Choroid plexus epithelial cell (primary cell): Measurements from ENCODE around the gene OPHN1.
A peak's percentile ranks its signal among the peaks of the same experiment; 100 is the strongest.
"Not testable (repeated sequence)": the region's sequence is repeated elsewhere in the genome, so short reads cannot be mapped to it uniquely, and the experiment has no call there.

Experiments used
- DNase-seq: peaks from one replicate; pipeline ENCODE4 v3.0.0-alpha.2; 2010; ENCODE audit warnings: low read depth
- H3K4me3 ChIP-seq: 2 replicates; pipeline ENCODE4 v1.5.1; 2011; ENCODE audit warnings: low read depth, mild to moderate bottlenecking, control low read depth, low read length, moderate library complexity
- TF ChIP-seq, protein P1 (sequence below): conservative IDR thresholded peaks from 2 replicates; pipeline ENCODE4 v1.5.1; 2011; ENCODE audit warnings: low read depth, mild to moderate bottlenecking, control low read depth, inconsistent platforms, low read length, moderate library complexity

Gene OPHN1

DNA sequence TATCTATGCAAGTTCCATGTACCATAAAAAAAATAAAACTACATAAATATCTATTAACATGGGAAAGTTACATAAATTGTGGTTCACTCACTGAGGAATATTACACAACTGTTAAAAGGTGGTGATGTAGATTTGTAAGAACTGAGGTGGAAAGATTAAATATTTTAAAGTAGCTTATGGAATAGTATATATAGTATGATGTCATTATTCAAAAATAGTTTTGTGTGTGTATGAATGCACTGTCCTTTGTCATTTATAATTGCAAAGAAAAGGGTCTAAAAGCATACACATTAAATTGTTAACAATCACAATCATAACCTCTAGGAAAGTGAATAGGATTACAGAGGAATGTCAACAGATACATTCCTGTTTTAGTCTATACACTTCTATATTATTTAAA lies 355.9 kb downstream of the OPHN1 start:
- no peak overlapping the region for H3K4me3 ChIP-seq
- TF ChIP-seq, protein P1, sequence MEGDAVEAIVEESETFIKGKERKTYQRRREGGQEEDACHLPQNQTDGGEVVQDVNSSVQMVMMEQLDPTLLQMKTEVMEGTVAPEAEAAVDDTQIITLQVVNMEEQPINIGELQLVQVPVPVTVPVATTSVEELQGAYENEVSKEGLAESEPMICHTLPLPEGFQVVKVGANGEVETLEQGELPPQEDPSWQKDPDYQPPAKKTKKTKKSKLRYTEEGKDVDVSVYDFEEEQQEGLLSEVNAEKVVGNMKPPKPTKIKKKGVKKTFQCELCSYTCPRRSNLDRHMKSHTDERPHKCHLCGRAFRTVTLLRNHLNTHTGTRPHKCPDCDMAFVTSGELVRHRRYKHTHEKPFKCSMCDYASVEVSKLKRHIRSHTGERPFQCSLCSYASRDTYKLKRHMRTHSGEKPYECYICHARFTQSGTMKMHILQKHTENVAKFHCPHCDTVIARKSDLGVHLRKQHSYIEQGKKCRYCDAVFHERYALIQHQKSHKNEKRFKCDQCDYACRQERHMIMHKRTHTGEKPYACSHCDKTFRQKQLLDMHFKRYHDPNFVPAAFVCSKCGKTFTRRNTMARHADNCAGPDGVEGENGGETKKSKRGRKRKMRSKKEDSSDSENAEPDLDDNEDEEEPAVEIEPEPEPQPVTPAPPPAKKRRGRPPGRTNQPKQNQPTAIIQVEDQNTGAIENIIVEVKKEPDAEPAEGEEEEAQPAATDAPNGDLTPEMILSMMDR, result no peak
- no peak for DNase-seq

DNA sequence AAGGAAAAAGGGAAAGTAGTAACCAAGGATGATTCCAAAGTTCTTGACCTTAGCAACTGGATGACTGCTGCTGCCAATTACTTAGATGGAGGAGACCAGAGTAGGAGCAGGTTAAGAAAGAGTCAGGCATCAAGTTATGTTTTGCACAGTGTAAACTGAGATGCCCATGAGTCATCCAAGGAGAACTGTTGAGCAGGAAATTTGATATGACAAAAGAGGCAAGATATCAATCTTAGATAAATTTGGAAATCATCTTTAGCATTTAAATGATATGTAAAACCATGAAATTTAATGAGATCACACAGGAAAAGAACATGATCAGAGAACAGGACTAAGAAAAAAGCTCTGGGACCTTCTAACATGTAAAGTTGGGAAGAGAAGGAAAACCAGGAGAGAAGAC lies 361.3 kb downstream of the OPHN1 start:
- no peak overlapping the region for H3K4me3 ChIP-seq
- TF ChIP-seq, protein P1, result no peak
- peak; percentile 38 for DNase-seq

DNA sequence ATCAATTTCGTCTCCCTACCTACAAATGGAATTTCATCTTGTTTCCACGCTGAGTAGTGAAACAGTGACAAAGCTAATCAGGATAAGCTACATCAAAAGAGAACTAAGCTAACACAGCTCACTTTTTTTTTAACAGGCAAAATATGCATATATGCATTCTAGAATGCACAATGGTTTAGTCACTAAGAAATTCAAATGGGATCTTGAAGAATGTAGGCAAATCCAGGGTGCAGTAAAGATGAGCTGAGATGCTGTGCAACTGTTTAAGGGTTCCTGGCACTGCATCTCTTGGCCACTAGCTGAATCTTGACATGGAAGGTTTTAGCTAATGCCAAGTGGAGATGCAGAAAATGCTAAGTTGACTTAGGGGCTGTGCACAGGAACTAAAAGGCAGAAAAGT lies 363.2 kb downstream of the OPHN1 start:
- DNase-seq, result not testable (repeated sequence)

DNA sequence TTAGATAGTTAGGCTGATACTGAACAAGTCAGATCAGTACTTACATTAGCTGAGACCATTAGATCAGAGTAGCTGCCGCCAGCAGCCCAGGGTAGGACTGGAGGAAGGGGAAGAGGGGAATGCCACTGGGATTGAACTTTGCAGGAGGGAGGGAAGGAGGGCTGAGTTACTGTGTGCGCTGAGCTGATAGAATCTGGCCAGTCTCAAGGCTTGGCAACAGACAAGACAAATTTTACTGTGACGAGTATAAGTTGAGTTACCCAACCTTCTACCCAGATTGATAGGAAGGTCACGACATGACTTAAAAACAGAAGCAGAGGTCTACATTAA lies 372.1 kb downstream of the OPHN1 start:
- TF ChIP-seq, protein P1, result no peak

More for the DNA sequence above, 363.2 kb downstream of the OPHN1 start:
- not testable (repeated sequence) for H3K4me3 ChIP-seq

DNA sequence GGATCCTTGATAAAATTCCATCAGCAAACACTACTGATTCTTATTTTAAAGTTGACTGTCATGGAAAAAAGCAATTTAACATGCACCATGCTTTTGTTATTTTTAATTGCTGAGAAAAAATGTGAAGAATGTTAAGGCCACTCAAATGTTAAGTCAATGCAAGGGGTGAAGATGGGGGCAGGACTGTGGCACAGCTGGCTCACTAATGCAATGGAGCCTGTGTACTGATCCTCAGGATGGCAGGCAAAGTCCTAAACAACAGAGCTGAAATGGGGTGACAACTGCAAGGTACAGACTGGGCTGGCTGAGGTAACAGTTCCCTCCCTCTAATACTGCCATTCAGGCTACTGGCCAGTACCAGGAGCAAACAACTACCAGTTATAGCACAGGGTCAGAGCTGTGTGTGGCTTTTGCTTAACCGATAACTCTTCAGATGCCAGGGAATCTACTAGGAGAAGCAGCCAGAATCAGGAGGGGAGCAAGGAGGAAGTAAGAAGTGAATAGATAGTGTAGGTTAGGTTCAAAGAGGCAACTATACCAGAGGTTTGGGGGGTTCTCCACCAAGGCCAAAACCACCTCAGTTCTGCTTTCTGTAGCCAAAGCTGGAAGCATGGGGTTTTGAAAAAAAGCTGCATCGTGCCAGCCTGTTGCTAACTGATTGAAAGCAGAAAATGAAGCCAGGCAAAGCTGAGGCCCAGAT lies 372.6 kb downstream of the OPHN1 start:
- TF ChIP-seq, protein P1, result no peak
- no peak overlapping the region for H3K4me3 ChIP-seq
- peak; percentile 28 for DNase-seq

More for the DNA sequence above, 372.1 kb downstream of the OPHN1 start:
- no peak for DNase-seq
- H3K4me3 ChIP-seq, result no peak overlapping the region

DNA sequence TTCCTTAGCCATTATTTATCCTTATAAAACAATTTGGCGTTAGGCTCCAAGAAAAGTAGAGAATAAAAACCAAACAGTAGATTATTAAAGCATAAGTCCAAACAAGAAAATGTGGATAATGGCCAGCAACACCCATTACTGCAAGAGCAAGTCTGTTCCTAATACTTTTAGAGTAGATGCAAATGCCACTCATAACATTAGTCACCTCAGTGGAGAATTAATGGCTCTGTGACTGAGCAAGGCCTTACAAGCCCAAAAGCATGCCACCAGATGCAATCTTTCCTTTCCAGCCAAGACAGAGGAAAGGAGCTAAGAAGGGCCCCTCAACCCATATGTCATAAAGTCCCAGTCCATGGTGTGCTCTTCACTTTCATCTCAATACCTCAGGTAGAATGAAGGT lies 373.8 kb downstream of the OPHN1 start:
- H3K4me3 ChIP-seq, result no peak overlapping the region
- DNase-seq, result no peak
- TF ChIP-seq, protein P1, result no peak

DNA sequence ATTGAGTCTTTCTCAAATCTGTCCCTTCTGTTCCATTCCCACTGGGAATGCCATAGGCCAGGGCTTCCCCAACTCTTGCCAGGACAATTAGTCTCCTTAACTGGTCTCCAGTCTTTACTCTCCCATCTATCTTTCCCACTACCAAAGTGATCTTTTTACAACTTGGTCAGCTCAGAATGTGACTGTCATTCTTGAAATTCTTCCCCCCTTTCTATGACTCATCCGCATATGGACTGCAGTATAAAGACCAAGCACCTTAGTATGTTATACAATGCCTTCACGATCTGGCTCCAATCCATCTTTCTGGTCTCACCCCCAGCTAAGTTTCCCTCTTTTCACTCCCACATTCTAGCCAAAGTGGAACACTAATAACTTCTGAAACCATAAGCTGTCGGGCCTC lies 383.8 kb downstream of the OPHN1 start:
- DNase-seq, result no peak
- TF ChIP-seq, protein P1, result no peak

More for the DNA sequence above, 383.8 kb downstream of the OPHN1 start:
- no peak overlapping the region for H3K4me3 ChIP-seq
